A549 (cell line): Measurements from ENCODE around the gene ANAPC7.

ENCODE experiments used
- E2F6 ChIP-seq: IDR thresholded peaks from 2 replicates; pipeline ENCODE4 v1.6.1; 2012; ENCODE audit warnings: low read depth, borderline replicate concordance
- POLR2A ChIP-seq: IDR thresholded peaks from 2 replicates; pipeline ENCODE4 v1.6.1; 2012; ENCODE audit warnings: mild to moderate bottlenecking, low read length

- no peak for TF ChIP-seq POLR2A
- TF ChIP-seq E2F6: no peak
Measured at GRCh38 chr12:110366321-110367142, 37.0 kb downstream of the ANAPC7 start.
